Measurements from ENCODE around the gene PRDM7.
"Not testable (repeated sequence)": the region's sequence is repeated elsewhere in the genome, so short reads cannot be mapped to it uniquely, and the experiment has no call there.

PRDM7 gene

DNA sequence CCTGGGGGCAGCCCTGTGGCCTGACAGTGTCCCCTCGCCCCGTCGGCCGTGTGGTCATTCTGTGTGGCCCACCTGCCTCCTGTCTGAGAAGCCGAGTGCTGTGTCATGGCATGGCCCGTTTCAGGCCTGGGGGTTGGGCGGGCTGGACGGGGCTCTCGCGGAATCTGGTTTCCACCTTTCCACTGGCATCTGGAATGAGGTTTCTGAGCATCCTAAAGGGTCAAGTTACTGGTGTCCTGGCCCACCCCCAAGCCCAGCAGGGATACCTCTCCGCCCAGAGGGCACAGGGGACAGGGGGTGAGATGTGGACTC lies 65.7 kb downstream of the PRDM7 start:
- no peak for DNase-seq

- DNase-seq: no peak
These were observed 66.2 kb downstream of the PRDM7 start for GRCh38 chr16:90010676-90011507.

DNA sequence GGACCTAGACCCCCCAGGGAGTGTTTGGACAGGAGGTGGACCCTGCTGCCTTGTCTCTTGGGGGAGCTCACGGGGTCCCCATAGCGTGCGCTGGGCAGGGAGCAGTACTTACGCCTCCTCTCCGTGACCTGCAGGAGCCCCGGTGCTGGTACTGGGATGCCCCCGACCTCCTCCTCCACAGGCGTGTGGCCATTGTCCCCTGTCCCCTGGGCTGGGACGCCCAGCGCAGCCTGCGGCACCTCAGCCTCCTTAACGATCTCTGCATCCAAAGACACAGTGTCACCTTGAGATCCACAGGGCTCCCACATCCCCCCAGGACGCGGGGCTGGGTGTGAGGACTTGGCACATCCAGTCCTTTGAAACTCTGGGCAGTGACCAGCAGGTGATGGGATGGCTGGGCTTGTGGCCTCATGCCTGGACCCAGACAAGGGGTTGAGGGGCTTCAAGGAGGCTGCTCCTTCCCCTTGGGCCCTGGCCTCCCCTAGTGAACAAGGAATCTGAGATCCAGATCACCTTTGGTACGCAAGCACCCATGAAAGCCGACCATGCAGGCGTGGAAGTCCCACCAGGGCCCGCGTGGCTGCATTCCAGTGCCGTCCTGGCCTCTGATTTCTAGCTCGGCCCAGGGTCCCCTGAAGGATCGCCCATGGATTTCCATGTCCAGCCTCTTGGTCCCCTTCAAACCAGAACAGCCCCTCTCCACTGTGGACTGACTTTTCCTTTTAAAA lies 67.8 kb downstream of the PRDM7 start:
- no peak for DNase-seq

DNA sequence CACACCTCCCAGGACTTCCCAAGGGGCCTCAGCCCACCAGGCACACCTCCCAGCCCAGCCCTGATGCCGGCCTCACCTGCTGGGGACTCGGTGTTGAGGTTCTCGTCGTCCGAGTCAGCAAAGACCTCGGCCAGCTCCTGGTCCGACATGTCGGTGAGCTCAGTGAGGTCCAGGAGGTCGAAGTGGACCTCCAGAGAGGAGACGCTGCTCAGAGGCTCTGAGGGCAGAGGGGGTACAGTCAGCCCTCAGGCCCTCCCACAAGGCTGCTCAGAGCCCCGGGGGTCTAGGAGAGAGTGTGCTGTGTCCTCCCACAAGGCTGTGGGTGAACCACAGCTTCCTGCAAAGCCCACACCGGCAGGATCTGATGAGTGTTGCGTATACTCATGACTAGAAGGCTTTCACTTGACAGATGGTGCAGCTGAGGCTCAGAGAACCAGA lies 68.4 kb downstream of the PRDM7 start:
- peak; percentile 63 for DNase-seq

DNA sequence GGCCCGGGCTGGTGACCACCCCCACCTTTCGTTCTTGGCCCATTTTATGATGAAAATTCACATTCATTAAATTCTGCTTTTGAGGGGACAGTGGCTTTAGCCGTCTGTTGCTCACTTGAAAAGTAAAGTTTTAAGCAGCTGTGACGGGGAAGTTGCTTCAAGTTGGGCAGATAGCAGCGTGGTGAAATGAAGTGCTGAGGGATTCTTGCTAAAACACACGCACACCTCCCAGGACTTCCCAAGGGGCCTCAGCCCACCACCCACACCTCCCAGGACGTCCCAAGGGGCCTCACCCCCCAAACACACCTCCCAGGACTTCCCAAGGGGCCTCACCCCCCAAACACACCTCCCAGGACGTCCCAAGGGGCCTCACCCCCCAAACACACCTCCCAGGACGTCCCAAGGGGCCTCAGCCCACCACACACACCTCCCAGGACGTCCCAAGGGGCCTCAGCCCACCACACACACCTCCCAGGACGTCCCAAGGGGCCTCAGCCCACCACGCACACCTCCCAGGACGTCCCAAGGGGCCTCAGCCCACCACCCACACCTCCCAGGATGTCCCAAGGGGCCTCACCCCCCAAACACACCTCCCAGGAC lies 69.4 kb downstream of the PRDM7 start:
- DNase-seq: not testable (repeated sequence)

GRCh38 chr16:90007015-90007414 lies 70.1 kb downstream of the PRDM7 start:
- no peak for DNase-seq
